ENCODE results near the gene GLYATL1.

DNA sequence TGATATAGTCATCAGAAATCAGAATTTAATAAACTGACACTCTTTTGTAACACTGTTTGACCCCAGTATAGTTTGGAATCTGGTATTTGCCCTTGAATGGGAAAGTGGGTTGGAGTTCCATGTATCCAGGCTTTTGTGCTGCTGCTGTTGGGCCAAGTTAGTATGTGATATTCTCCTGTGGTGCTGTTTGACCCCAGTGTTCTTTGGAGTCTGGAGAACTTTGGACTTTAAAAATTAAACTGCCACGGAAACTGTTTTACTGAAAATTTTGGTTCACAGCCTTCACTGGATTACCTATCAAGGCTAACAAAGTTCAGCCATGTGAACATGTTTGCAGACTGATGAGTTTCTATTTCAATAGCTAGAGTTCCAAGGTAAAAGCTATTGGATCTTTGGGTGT lies 740 bp downstream of the GLYATL1 start:
- TF ChIP-seq EGR1 (IDR thresholded peaks at IDR 0.05; ENCODE audit: low read depth in 2 of 2) (no peak), GABPA (IDR thresholded peaks at IDR 0.05 in 1 of 2, conservative IDR thresholded peaks at IDR 0.05 in 1 of 2) (peak in 1 of 2 donors; percentile 31), TAF1 (conservative IDR thresholded peaks at IDR 0.05) (peak; percentile 88), JUND (IDR thresholded peaks at IDR 0.05) (peak in 1 of 2 donors; percentile 82), RAD21 (IDR thresholded peaks at IDR 0.05) (peak; percentile 28 to 41), HNF4G (IDR thresholded peaks at IDR 0.05) (peak; percentile 94), FOXA1 (IDR thresholded peaks at IDR 0.05) (peak; percentile 30), YY1 (IDR thresholded peaks at IDR 0.05) (peak; percentile 74), FOXA2 (IDR thresholded peaks at IDR 0.05) (no peak)
- TF ChIP-seq, protein P1, sequence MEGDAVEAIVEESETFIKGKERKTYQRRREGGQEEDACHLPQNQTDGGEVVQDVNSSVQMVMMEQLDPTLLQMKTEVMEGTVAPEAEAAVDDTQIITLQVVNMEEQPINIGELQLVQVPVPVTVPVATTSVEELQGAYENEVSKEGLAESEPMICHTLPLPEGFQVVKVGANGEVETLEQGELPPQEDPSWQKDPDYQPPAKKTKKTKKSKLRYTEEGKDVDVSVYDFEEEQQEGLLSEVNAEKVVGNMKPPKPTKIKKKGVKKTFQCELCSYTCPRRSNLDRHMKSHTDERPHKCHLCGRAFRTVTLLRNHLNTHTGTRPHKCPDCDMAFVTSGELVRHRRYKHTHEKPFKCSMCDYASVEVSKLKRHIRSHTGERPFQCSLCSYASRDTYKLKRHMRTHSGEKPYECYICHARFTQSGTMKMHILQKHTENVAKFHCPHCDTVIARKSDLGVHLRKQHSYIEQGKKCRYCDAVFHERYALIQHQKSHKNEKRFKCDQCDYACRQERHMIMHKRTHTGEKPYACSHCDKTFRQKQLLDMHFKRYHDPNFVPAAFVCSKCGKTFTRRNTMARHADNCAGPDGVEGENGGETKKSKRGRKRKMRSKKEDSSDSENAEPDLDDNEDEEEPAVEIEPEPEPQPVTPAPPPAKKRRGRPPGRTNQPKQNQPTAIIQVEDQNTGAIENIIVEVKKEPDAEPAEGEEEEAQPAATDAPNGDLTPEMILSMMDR (IDR thresholded peaks at IDR 0.05; ENCODE audit: low read depth, low read length, missing input control) = no peak
- TF ChIP-seq, protein P2, sequence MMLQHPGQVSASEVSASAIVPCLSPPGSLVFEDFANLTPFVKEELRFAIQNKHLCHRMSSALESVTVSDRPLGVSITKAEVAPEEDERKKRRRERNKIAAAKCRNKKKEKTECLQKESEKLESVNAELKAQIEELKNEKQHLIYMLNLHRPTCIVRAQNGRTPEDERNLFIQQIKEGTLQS (IDR thresholded peaks at IDR 0.05) = peak; percentile 4
- TF ChIP-seq, protein P3, sequence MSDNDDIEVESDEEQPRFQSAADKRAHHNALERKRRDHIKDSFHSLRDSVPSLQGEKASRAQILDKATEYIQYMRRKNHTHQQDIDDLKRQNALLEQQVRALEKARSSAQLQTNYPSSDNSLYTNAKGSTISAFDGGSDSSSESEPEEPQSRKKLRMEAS (IDR thresholded peaks at IDR 0.05) = peak; percentile 53
- TF ChIP-seq, protein P4, sequence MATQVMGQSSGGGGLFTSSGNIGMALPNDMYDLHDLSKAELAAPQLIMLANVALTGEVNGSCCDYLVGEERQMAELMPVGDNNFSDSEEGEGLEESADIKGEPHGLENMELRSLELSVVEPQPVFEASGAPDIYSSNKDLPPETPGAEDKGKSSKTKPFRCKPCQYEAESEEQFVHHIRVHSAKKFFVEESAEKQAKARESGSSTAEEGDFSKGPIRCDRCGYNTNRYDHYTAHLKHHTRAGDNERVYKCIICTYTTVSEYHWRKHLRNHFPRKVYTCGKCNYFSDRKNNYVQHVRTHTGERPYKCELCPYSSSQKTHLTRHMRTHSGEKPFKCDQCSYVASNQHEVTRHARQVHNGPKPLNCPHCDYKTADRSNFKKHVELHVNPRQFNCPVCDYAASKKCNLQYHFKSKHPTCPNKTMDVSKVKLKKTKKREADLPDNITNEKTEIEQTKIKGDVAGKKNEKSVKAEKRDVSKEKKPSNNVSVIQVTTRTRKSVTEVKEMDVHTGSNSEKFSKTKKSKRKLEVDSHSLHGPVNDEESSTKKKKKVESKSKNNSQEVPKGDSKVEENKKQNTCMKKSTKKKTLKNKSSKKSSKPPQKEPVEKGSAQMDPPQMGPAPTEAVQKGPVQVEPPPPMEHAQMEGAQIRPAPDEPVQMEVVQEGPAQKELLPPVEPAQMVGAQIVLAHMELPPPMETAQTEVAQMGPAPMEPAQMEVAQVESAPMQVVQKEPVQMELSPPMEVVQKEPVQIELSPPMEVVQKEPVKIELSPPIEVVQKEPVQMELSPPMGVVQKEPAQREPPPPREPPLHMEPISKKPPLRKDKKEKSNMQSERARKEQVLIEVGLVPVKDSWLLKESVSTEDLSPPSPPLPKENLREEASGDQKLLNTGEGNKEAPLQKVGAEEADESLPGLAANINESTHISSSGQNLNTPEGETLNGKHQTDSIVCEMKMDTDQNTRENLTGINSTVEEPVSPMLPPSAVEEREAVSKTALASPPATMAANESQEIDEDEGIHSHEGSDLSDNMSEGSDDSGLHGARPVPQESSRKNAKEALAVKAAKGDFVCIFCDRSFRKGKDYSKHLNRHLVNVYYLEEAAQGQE (IDR thresholded peaks at IDR 0.05) = peak; percentile 59
- TF ChIP-seq, protein P5, sequence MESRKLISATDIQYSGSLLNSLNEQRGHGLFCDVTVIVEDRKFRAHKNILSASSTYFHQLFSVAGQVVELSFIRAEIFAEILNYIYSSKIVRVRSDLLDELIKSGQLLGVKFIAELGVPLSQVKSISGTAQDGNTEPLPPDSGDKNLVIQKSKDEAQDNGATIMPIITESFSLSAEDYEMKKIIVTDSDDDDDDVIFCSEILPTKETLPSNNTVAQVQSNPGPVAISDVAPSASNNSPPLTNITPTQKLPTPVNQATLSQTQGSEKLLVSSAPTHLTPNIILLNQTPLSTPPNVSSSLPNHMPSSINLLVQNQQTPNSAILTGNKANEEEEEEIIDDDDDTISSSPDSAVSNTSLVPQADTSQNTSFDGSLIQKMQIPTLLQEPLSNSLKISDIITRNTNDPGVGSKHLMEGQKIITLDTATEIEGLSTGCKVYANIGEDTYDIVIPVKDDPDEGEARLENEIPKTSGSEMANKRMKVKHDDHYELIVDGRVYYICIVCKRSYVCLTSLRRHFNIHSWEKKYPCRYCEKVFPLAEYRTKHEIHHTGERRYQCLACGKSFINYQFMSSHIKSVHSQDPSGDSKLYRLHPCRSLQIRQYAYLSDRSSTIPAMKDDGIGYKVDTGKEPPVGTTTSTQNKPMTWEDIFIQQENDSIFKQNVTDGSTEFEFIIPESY (IDR thresholded peaks at IDR 0.05) = peak; percentile 60

Measured in liver (tissue), 3 donors.